Measurements from ENCODE around the gene PANK3.

GRCh38 chr5:168585119-168585856 is 6.1 kb upstream of the PANK3 start:
- TF ChIP-seq CTCF (IDR thresholded peaks at IDR 0.05): no peak
- no peak for TF ChIP-seq POLR2A (IDR thresholded peaks at IDR 0.05)

Measured in testis (tissue), 2 donors.